ENCODE data around the gene CYP1A2. TPM values are rescaled to one million over a fixed set of nuclear protein-coding genes. Genes with fewer than 3 reads are reported as not detected.

CYP1A2 gene
- total and polyA plus RNA-seq, 7 donors = not detected

- Histone ChIP-seq H3K36me3 (no peaks in the 10 kb centered on the region), H3K27me3 (peaks cover 0 to 16% (median 0%) of the 10 kb centered on the region in 3 donors), H3K9me3 (no peaks in the 10 kb centered on the region), H3K4me1 (peaks cover 0 to 6% (median 3%) of the 10 kb centered on the region in 4 donors), H3K27ac (no peak overlapping the region), H3K4me3 (no peak overlapping the region)
- no peak for DNase-seq
- WGBS, 2 donors = 74 to 87% methylated on average over 14 of the region's 14 CpGs
- TF ChIP-seq POLR2AphosphoS5 (IDR thresholded peaks at IDR 0.05) (no peak), POLR2A (IDR thresholded peaks at IDR 0.05) (no peak), CTCF (IDR thresholded peaks at IDR 0.05) (no peak), EP300 (IDR thresholded peaks at IDR 0.05) (no peak)
- intact Hi-C loops (cut with DNase I) = loop anchor here (5.0 kb wide), 1 partner anchor 395 kb away; no protein-coding TSS in a partner anchor
Measured at GRCh38 chr15:74767167-74768098, 18.8 kb downstream of the CYP1A2 start.

GRCh38 chr15:74768099-74768770 is 19.6 kb downstream of the CYP1A2 start:
- intact Hi-C loops (cut with DNase I) = loop anchor here (5.0 kb wide), 1 partner anchor 396 kb away; no protein-coding TSS in a partner anchor
- no peaks in the 10 kb centered on the region for H3K9me3 ChIP-seq

GRCh38 chr15:74768771-74769342 is 20.2 kb downstream of the CYP1A2 start:
- H3K4me3 ChIP-seq = peak overlapping the region in 1 of 4 donors; percentile 5
- no peak for TF ChIP-seq POLR2AphosphoS5 (IDR thresholded peaks at IDR 0.05)
- peak; percentile 71 to 86 (median 86) for TF ChIP-seq CTCF (IDR thresholded peaks at IDR 0.05)
- peaks cover 0 to 6% (median 3%) of the 10 kb centered on the region in 4 donors for H3K4me1 ChIP-seq
- peaks cover 0 to 16% (median 0%) of the 10 kb centered on the region in 3 donors for H3K27me3 ChIP-seq
- intact Hi-C loops (cut with DNase I) = loop anchor here (1.0 to 5.0 kb wide), 2 partner anchors 134 to 397 kb away; no protein-coding TSS in a partner anchor
- no peak for DNase-seq
- WGBS, 2 donors = 1 to 5% methylated on average over 9 of the region's 9 CpGs
- H3K36me3 ChIP-seq = no peaks in the 10 kb centered on the region
- H3K27ac ChIP-seq = no peak overlapping the region
- H3K9me3 ChIP-seq = no peaks in the 10 kb centered on the region

More at GRCh38 chr15:74768099-74768770, 19.6 kb downstream of the CYP1A2 start:
- Histone ChIP-seq H3K27ac (no peak overlapping the region), H3K27me3 (peaks cover 0 to 16% (median 0%) of the 10 kb centered on the region in 3 donors), H3K4me3 (peak overlapping the region in 1 of 4 donors; percentile 5), H3K36me3 (no peaks in the 10 kb centered on the region), H3K4me1 (peaks cover 0 to 6% (median 3%) of the 10 kb centered on the region in 4 donors)
- WGBS, 2 donors = 32 to 40% methylated on average over 15 of the region's 15 CpGs
- TF ChIP-seq POLR2AphosphoS5 (IDR thresholded peaks at IDR 0.05) = no peak
- no peak for TF ChIP-seq EP300 (IDR thresholded peaks at IDR 0.05)
- TF ChIP-seq CTCF (IDR thresholded peaks at IDR 0.05) = no peak
- TF ChIP-seq POLR2A (IDR thresholded peaks at IDR 0.05) = no peak
- DNase-seq = no peak

GRCh38 chr15:74769463-74770025 is 20.9 kb downstream of the CYP1A2 start:
- Histone ChIP-seq H3K4me1 (peaks cover 0 to 6% (median 3%) of the 10 kb centered on the region in 4 donors), H3K9me3 (no peaks in the 10 kb centered on the region), H3K27ac (no peak overlapping the region), H3K4me3 (no peak overlapping the region), H3K36me3 (no peaks in the 10 kb centered on the region), H3K27me3 (peaks cover 0 to 16% (median 0%) of the 10 kb centered on the region in 3 donors)
- 60 to 79% methylated on average over 7 of the region's 7 CpGs for WGBS, 2 donors
- no peak for TF ChIP-seq CTCF (IDR thresholded peaks at IDR 0.05)
- TF ChIP-seq POLR2AphosphoS5 (IDR thresholded peaks at IDR 0.05) = no peak
- TF ChIP-seq EP300 (IDR thresholded peaks at IDR 0.05) = no peak
- TF ChIP-seq POLR2A (IDR thresholded peaks at IDR 0.05) = no peak
- no peak for DNase-seq
- intact Hi-C loops (cut with DNase I) = loop anchor here (1.0 to 5.0 kb wide), 2 partner anchors 134 to 397 kb away; no protein-coding TSS in a partner anchor
